ENCODE data around the gene EBNA1BP2.
A peak's percentile ranks its signal among the peaks of the same experiment; 100 is the strongest.
"Not testable (repeated sequence)": the region's sequence is repeated elsewhere in the genome, so short reads cannot be mapped to it uniquely, and the experiment has no call there.

Gene EBNA1BP2

GRCh38 chr1:43171876-43172526 is at the start of gene EBNA1BP2, which contains the start of gene CFAP57:
TSS of gene EBNA1BP2 (minus strand) at chr1:43172290. CDS start at chr1:43172118, 172 bp downstream.
TSS of gene CFAP57 (plus strand) at chr1:43172330. CDS start at chr1:43172754, 424 bp downstream.
- peak; percentile 78 for DNase-seq (ENCODE audit: low read depth, low spot score)

- no peak for DNase-seq (ENCODE audit: low read depth, low spot score)
Observed at GRCh38 chr1:43221797-43222196, 49.7 kb upstream of the EBNA1BP2 start.

GRCh38 chr1:43220905-43221778 is 49.1 kb upstream of the EBNA1BP2 start:
- DNase-seq (ENCODE audit: low read depth, low spot score), result no peak

- no peak for DNase-seq (ENCODE audit: low read depth, low spot score)
Observed at GRCh38 chr1:43217747-43218146, 45.7 kb upstream of the EBNA1BP2 start.

- DNase-seq (ENCODE audit: low read depth, low spot score), result no peak
Observed at GRCh38 chr1:43214501-43215444, 42.7 kb upstream of the EBNA1BP2 start.

GRCh38 chr1:43208277-43208676 is 36.2 kb upstream of the EBNA1BP2 start:
- DNase-seq (ENCODE audit: low read depth, low spot score), result not testable (repeated sequence)

- DNase-seq (ENCODE audit: low read depth, low spot score), result no peak
Observed at GRCh38 chr1:43207229-43207853, 35.3 kb upstream of the EBNA1BP2 start.

GRCh38 chr1:43206600-43207228 is 34.6 kb upstream of the EBNA1BP2 start:
- DNase-seq (ENCODE audit: low read depth, low spot score), result no peak

GRCh38 chr1:43205671-43206070 is 33.6 kb upstream of the EBNA1BP2 start:
- DNase-seq (ENCODE audit: low read depth, low spot score), result no peak

- DNase-seq (ENCODE audit: low read depth, low spot score), result no peak
Observed at GRCh38 chr1:43204394-43204793, 32.3 kb upstream of the EBNA1BP2 start.

- DNase-seq (ENCODE audit: low read depth, low spot score), result no peak
Observed at GRCh38 chr1:43203859-43204258, 31.8 kb upstream of the EBNA1BP2 start.

GRCh38 chr1:43199093-43199726 is 27.1 kb upstream of the EBNA1BP2 start:
- DNase-seq (ENCODE audit: low read depth, low spot score), result no peak

GRCh38 chr1:43197343-43198127 is 25.4 kb upstream of the EBNA1BP2 start:
- DNase-seq (ENCODE audit: low read depth, low spot score), result no peak

- DNase-seq (ENCODE audit: low read depth, low spot score), result no peak
Observed at GRCh38 chr1:43194509-43194908, 22.4 kb upstream of the EBNA1BP2 start.

- no peak for DNase-seq (ENCODE audit: low read depth, low spot score)
Observed at GRCh38 chr1:43188106-43188505, 16.0 kb upstream of the EBNA1BP2 start.

- DNase-seq (ENCODE audit: low read depth, low spot score), result no peak
Observed at GRCh38 chr1:43184995-43185394, 12.9 kb upstream of the EBNA1BP2 start.

- no peak for DNase-seq (ENCODE audit: low read depth, low spot score)
Observed at GRCh38 chr1:43184388-43184787, 12.3 kb upstream of the EBNA1BP2 start.

- DNase-seq (ENCODE audit: low read depth, low spot score), result no peak
Observed at GRCh38 chr1:43177691-43178090, 5.6 kb upstream of the EBNA1BP2 start.

- DNase-seq (ENCODE audit: low read depth, low spot score), result no peak
Observed at GRCh38 chr1:43174873-43175272, 2.8 kb upstream of the EBNA1BP2 start.

Measured in activated naive CD8-positive, alpha-beta T cell treated with anti-CD3 and anti-CD28 coated beads, Interleukin-2, amount 50 U/mL, for 16 hours (primary cell).